22Rv1 (cell line): ENCODE results near the gene PPP1R1A.

ENCODE experiments used
- ZFX ChIP-seq: fragments of 450-650 bp; IDR thresholded peaks from 2 replicates; pipeline ENCODE4 v1.6.1; 2017; ENCODE audit warnings: antibody characterized with exemption, borderline replicate concordance
- TF ChIP-seq, protein P1 (sequence below): fragments of 450-650 bp; IDR thresholded peaks from 2 replicates; pipeline ENCODE4 v1.5.1; 2017; ENCODE audit warnings: mild to moderate bottlenecking

- TF ChIP-seq, protein P1, sequence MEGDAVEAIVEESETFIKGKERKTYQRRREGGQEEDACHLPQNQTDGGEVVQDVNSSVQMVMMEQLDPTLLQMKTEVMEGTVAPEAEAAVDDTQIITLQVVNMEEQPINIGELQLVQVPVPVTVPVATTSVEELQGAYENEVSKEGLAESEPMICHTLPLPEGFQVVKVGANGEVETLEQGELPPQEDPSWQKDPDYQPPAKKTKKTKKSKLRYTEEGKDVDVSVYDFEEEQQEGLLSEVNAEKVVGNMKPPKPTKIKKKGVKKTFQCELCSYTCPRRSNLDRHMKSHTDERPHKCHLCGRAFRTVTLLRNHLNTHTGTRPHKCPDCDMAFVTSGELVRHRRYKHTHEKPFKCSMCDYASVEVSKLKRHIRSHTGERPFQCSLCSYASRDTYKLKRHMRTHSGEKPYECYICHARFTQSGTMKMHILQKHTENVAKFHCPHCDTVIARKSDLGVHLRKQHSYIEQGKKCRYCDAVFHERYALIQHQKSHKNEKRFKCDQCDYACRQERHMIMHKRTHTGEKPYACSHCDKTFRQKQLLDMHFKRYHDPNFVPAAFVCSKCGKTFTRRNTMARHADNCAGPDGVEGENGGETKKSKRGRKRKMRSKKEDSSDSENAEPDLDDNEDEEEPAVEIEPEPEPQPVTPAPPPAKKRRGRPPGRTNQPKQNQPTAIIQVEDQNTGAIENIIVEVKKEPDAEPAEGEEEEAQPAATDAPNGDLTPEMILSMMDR, result peak; percentile 99
- TF ChIP-seq ZFX, result no peak
Measured at GRCh38 chr12:54603173-54603814, 14.8 kb upstream of the PPP1R1A start.
